ENCODE measurements around the gene THBD. TPM values are rescaled to one million over a fixed set of nuclear protein-coding genes. Genes with fewer than 3 reads are reported as not detected.

Gene THBD
- total and polyA plus RNA-seq, 8 donors: 1.8 to 12.1 (median 3.8) TPM

DNA sequence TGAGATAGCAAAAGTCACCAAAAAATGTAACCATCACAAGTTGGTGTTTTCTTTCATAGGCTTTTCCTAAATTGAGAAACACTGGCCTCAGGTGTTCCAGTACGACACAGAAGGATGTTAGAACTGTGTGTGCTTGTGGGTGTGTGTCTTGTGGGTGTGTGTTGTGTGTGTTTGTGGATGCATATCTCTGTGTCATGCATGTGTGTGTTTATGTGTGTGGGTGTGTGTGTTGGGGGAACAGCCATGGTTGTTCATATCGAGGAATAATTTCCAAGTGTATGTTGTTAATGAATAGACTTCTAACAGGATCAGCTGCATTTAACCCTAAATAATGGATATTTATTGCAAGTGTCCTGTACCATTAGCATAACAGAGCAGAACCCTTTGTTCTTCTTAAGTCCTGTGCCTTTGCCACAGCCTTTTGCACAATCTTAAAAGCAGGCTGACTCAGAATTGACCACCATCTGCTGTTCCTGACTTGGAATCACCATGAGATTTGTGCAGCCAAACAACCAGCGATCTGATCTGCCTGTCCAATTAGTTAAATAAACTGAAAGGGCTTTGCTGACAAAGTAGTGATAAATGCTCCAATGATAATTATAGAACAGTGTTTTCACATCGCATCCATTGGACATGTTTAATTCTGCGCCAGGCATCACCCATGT, 29.0 kb upstream of the THBD start:
- H3K36me3 ChIP-seq: no peaks in the 10 kb centered on the region
- no peak for TF ChIP-seq CTCF (IDR thresholded peaks at IDR 0.05)
- no peaks in the 10 kb centered on the region for H3K9me3 ChIP-seq
- H3K27ac ChIP-seq: no peak overlapping the region
- ATAC-seq (peak in 3 of 4 donors; percentile 23 to 75 (median 62)), FAIRE-seq (no peak), DNase-seq (no peak)
- 51 to 56% methylated on average over 5 of the region's 5 CpGs for WGBS, 2 donors
- no peaks in the 10 kb centered on the region for H3K4me1 ChIP-seq
- no peak overlapping the region for H3K4me3 ChIP-seq
- intact Hi-C loops (cut with DNase I): loop anchor here in 1 of 3 donors (10.0 kb wide), 1 partner anchor 56 kb away; no protein-coding TSS in a partner anchor
- no peaks in the 10 kb centered on the region for H3K27me3 ChIP-seq

GRCh38 chr20:23077277-23077676, 27.8 kb upstream of the THBD start:
- no peak overlapping the region for H3K27ac ChIP-seq
- H3K27me3 ChIP-seq: no peaks in the 10 kb centered on the region
- FAIRE-seq (no peak), ATAC-seq (no peak), DNase-seq (no peak)
- H3K36me3 ChIP-seq: no peaks in the 10 kb centered on the region
- H3K4me1 ChIP-seq: no peaks in the 10 kb centered on the region
- no peak overlapping the region for H3K4me3 ChIP-seq
- H3K9me3 ChIP-seq: no peaks in the 10 kb centered on the region
- 55 to 78% methylated on average over 4 of the region's 4 CpGs for WGBS, 2 donors
- TF ChIP-seq CTCF (IDR thresholded peaks at IDR 0.05): no peak
- intact Hi-C loops (cut with DNase I): loop anchor here in 1 of 3 donors (10.0 kb wide), 1 partner anchor 58 kb away; no protein-coding TSS in a partner anchor

- no peak for DNase-seq
- ATAC-seq: no peak
- Histone ChIP-seq H3K36me3 (no peaks in the 10 kb centered on the region), H3K4me3 (no peak overlapping the region), H3K27me3 (no peaks in the 10 kb centered on the region), H3K4me1 (no peaks in the 10 kb centered on the region), H3K9me3 (no peaks in the 10 kb centered on the region), H3K27ac (no peak overlapping the region)
- WGBS, 2 donors: 78 to 87% methylated on average over 3 of the region's 3 CpGs
- no peak for TF ChIP-seq CTCF (IDR thresholded peaks at IDR 0.05)
- FAIRE-seq: no peak
- intact Hi-C loops (cut with DNase I): loop anchor here in 1 of 3 donors (10.0 kb wide), 1 partner anchor 61 kb away; no protein-coding TSS in a partner anchor
These were observed 24.6 kb upstream of the THBD start for GRCh38 chr20:23074052-23074451.

GRCh38 chr20:23072892-23073586, 23.6 kb upstream of the THBD start:
- no peak for ATAC-seq
- Histone ChIP-seq H3K4me1 (no peaks in the 10 kb centered on the region), H3K27me3 (no peaks in the 10 kb centered on the region), H3K36me3 (no peaks in the 10 kb centered on the region), H3K4me3 (no peak overlapping the region), H3K9me3 (no peaks in the 10 kb centered on the region), H3K27ac (no peak overlapping the region)
- DNase-seq: no peak
- intact Hi-C loops (cut with DNase I): loop anchor here in 1 of 3 donors (10.0 kb wide), 1 partner anchor 62 kb away; no protein-coding TSS in a partner anchor
- TF ChIP-seq CTCF (IDR thresholded peaks at IDR 0.05): no peak
- no peak for FAIRE-seq
- WGBS, 2 donors: 47 to 48% methylated on average over 11 of the region's 11 CpGs

Data from pancreas (tissue), 10 donors.